HFF-Myc (cell line): ENCODE results near the gene TBX1.

ENCODE experiments used
- DNase-seq: peaks from one replicate; pipeline ENCODE4 v3.0.0-alpha.2; 2011; ENCODE audit warnings: low read depth; ENCODE audit errors: extremely low read depth
- H3K4me3 ChIP-seq: replicated peaks from 2 replicates; pipeline ENCODE4 v1.5.1; 2011; ENCODE audit warnings: low read depth, mild to moderate bottlenecking, control low read depth, low read length
- CTCF ChIP-seq: IDR thresholded peaks from 2 replicates; pipeline ENCODE4 v1.5.1; 2012; ENCODE audit warnings: mild to moderate bottlenecking, low read depth, low read length, control low read depth; ENCODE audit errors: missing control alignments

The TBX1 gene

GRCh38 chr22:19728836-19729235 lies 31.7 kb upstream of the TBX1 start:
- no peak for DNase-seq
- TF ChIP-seq CTCF = no peak
- no peak overlapping the region for H3K4me3 ChIP-seq

DNA sequence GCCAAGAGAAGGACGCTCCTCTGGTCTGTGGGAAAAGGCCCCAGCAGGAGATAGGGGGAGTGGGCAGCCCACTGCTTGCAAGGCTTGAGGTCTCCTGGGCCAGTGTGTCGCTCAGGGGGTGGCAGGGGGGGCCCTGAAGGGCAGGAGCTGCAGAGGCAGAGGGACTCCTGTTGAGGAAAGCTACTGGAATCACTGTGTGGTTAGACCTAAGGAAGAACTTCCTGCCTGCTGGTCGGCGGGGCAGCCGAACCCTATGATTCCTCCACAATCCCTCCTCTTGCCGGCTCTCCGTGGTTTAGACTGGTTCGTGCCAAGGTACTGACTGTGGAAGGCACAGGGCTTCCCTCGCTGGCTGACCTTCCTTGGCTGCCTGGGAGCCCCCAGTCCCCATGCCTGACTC lies 31.1 kb upstream of the TBX1 start:
- no peak overlapping the region for H3K4me3 ChIP-seq
- no peak for DNase-seq
- TF ChIP-seq CTCF = no peak

GRCh38 chr22:19730198-19730597 lies 30.4 kb upstream of the TBX1 start:
- no peak for TF ChIP-seq CTCF
- H3K4me3 ChIP-seq = no peak overlapping the region
- no peak for DNase-seq

GRCh38 chr22:19730655-19731360 lies 29.8 kb upstream of the TBX1 start:
- DNase-seq = peak; percentile 16
- H3K4me3 ChIP-seq = peak overlapping the region; percentile 21
- peak; percentile 91 for TF ChIP-seq CTCF

DNA sequence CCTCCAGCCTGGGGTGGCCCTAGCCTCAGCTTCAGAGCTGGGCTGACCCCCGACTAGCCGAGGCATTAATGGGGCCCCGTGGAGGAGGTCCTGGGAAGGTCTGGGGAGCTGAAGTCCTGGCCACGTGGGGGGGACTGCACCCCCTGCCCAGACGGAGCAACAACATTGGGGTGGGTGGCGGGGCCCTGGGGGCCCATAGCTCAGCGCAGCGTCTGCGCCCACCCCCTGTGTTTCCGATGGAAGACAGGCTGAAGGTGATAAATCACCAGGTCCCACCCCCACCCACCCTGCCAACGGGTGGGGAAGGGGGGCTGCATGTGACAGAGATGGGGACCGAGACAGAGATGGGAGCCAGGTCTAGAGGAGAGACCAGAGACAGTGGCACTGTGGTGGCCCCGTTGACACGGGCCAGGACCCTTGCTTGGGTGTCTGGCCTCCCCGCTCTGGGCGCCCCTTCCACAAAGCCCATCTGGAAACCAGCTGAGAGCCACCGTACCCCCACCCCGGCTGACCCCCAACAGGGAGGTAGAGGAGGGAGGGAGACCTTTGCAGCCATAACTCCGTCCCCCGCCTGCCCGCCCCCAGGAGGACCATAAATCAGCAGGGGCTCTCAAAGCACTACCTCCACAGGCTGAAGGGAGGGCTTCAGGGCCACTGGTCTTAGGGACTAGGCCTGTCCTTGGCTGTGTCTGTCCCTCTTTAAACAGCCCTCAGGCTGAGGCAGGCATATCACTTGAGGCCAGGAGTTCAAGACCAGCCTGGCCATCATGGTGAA lies 29.0 kb upstream of the TBX1 start:
- no peak overlapping the region for H3K4me3 ChIP-seq
- no peak for DNase-seq
- no peak for TF ChIP-seq CTCF

- no peak overlapping the region for H3K4me3 ChIP-seq
- TF ChIP-seq CTCF = no peak
- no peak for DNase-seq
Observed at GRCh38 chr22:19732403-19733113, 28.0 kb upstream of the TBX1 start.
